22Rv1 (cell line): ENCODE data around the gene EEF1AKMT3.

ENCODE experiments used
- ZFX ChIP-seq: fragments of 450-650 bp; IDR thresholded peaks from 2 replicates; pipeline ENCODE4 v1.6.1; 2017; ENCODE audit warnings: antibody characterized with exemption, borderline replicate concordance
- TF ChIP-seq, protein P1 (sequence below): fragments of 450-650 bp; IDR thresholded peaks from 2 replicates; pipeline ENCODE4 v1.5.1; 2017; ENCODE audit warnings: mild to moderate bottlenecking

GRCh38 chr12:57735952-57736740 is 36.3 kb upstream of the EEF1AKMT3 start:
- TF ChIP-seq, protein P1, sequence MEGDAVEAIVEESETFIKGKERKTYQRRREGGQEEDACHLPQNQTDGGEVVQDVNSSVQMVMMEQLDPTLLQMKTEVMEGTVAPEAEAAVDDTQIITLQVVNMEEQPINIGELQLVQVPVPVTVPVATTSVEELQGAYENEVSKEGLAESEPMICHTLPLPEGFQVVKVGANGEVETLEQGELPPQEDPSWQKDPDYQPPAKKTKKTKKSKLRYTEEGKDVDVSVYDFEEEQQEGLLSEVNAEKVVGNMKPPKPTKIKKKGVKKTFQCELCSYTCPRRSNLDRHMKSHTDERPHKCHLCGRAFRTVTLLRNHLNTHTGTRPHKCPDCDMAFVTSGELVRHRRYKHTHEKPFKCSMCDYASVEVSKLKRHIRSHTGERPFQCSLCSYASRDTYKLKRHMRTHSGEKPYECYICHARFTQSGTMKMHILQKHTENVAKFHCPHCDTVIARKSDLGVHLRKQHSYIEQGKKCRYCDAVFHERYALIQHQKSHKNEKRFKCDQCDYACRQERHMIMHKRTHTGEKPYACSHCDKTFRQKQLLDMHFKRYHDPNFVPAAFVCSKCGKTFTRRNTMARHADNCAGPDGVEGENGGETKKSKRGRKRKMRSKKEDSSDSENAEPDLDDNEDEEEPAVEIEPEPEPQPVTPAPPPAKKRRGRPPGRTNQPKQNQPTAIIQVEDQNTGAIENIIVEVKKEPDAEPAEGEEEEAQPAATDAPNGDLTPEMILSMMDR = peak; percentile 41
- no peak for TF ChIP-seq ZFX
